Measurements from ENCODE around the gene ZBTB7A. TPM values are rescaled to one million over a fixed set of nuclear protein-coding genes. Genes with fewer than 3 reads are reported as not detected.

The ZBTB7A gene
- total RNA-seq: 41.6 and 41.8 TPM in 2 replicates

- intact Hi-C loops (cut with micrococcal nuclease): loop anchor here (1.0 to 2.0 kb wide), 11 partner anchors 11 to 404 kb away; partner anchors contain the start of genes ANKRD24, MAP2K2, PIAS4 and SIRT6
Measured at GRCh38 chr19:4066682-4067395, at the start of gene ZBTB7A. Gene ZBTB7A (minus strand): TSS chr19:4066899. CDS start chr19:4055232, 11,667 bp downstream.

DNA sequence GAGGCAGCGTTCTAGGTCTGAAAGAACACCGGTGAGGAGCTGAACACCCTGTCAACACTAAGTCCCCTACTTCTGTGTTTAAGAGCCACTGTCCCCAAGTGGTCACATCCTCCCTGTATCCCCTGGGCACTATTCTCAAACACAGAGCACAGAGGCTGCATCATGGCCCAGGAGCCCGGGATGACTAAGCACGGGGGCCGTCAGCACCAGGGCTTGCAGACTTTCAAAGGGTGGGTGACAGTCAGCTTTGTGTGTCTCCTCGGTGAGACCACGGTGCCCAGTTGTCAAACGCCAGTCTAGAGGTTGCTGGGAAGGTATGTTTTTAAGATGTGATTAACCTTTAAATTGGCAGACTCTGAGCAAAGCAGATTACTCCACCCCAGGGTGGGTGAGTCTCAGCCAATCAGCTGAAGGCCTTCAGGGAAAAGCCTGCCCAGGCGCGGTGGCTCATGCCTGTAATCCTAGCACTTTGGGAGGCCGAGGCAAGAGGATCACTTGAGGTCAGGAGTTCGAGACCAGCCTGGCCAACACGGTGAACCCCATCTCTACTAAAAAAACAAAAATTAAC lies 49.2 kb upstream of the ZBTB7A start:
- intact Hi-C loops (cut with micrococcal nuclease): loop anchor here (1.0 to 2.0 kb wide), 2 partner anchors 7 to 49 kb away; partner anchors contain the start of gene ZBTB7A

- intact Hi-C loops (cut with micrococcal nuclease): loop anchor here (1.0 to 2.0 kb wide), 2 partner anchors 8 to 48 kb away; partner anchors contain the start of gene ZBTB7A
Measured at GRCh38 chr19:4115050-4115817, 48.5 kb upstream of the ZBTB7A start.

GRCh38 chr19:4114181-4114580 lies 47.5 kb upstream of the ZBTB7A start:
- intact Hi-C loops (cut with micrococcal nuclease): loop anchor here (2.0 kb wide), 1 partner anchor 47 kb away; the partner anchor contains the start of gene ZBTB7A

DNA sequence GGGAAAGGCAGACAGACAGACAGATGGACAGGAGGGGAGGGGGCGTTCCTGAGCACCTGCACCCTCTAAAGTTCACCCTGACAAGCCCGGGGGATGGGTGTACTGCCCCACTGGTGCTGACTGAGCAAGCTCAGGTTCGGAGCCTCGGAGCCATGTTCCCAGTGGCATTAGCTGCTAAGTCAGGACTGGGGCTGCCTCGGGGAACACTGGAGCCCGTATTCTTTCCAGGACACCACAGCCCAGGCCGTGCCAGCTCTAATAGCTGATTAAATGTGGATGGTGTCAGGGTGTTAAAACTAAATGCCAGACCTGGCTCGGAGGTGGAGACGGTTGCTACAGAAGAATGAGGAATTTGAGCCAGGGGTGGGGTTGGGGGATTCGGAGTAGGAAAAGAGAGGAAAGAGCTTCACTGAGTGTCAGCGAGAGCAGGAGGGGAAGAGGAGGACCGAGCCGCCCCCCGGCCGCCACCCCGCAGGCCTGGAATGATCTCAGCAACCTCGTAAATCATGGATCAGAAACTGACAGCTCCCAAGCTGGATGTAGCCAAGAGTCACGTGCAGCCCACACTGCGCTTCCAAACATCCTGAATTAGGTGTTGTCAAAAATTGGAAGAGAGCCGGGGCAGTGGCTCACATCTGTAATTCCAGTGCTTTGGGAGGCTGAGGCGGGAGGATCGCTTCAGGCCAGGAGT lies 46.8 kb upstream of the ZBTB7A start:
- intact Hi-C loops (cut with micrococcal nuclease): loop anchor here (2.0 kb wide), 1 partner anchor 47 kb away; the partner anchor contains the start of gene ZBTB7A

DNA sequence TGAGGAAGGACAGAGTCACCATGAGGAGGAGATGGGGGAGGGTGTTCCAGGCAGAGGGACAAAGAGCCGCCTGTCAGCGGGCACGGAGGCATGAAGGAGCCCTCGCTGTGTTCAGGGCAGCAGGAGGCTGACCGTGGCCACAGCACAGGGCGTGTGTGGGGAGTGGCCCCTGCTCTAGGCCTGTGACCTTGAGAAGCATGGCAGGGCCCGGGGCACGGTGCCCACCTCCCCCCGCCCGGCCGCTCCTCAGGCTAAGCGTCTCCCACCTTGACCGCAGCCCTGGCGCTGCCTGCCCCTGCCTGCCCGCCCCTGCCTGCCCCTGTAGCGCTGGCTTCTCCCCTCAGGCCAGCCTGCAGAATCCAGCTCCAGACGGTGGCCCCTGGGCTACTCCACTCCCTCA lies 45.7 kb upstream of the ZBTB7A start:
- intact Hi-C loops (cut with micrococcal nuclease): no loop called here

DNA sequence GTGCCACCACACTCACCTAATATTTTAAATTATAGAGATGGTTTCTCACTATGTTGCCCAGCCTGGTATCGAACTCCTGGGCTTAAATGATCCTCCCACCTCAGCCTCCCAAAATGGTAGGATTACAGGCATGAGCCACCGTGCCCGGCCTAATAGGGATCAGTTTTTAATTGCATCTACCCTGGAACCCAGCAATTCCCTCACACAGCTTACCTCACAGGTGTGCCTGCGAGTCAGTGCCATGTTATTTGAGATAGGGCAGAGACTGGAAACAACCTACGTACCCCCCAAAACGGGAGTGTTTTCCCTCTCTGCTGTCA lies 42.9 kb upstream of the ZBTB7A start:
- intact Hi-C loops (cut with micrococcal nuclease): no loop called here

DNA sequence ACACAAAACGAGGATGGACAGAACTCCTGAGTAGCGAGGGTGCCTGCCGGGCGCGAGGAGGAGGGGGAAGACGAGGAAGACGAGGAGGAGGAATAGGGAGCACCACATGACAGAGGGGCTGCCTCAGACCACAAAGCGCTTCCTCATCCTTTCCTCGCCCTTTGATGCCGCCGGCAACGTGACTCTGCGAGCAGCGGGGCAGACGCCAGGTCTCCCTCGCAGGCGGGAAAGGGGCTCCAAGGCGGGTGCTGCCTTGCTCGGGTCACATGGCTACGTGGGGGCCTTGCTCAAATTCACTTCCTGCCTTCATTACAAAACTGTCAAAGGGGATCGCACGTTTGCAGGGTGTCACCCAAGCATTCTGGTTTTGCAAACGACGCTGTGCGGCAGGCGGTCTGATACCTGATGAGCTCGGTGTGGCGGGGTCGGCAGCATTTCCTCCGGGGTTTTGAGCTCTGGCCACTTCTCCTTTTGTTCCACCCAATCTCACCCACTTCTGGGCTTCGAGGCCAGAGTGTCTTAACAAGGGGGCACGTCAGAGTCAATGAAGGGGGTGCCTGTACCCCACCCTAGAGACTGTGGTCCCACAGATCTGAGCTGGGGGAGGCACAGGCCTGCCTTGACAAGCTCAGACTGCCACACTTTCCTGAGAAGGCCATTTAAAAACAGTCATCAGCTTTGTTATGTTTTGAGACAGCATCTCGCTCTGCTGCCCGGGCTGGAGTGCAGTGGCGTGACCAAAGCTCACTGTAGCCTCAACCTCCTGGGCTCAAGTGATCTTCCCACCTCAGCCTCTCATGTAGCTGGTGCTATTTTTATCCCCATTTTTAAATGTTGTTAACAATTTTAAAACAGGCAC lies 42.3 kb upstream of the ZBTB7A start:
- intact Hi-C loops (cut with micrococcal nuclease): no loop called here

DNA sequence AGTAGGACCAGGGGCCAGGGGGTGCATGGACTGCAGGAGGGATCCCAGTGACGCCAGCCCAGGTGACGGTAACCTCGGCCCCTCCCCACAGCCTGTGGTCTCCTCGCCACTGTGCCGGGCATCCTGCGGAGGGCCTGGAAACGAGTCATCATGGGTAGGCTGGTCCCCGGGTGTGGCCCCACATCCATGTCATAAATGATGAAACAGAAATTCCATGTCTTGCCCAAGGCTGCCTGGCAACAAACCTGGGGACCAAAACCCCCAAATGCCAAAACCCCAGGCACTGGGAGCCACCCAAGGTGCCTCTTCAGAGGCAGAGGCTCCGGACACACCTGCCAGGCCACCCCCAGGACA lies 36.4 kb upstream of the ZBTB7A start:
- intact Hi-C loops (cut with micrococcal nuclease): no loop called here

GRCh38 chr19:4102339-4103079 lies 35.8 kb upstream of the ZBTB7A start:
- intact Hi-C loops (cut with micrococcal nuclease): no loop called here

DNA sequence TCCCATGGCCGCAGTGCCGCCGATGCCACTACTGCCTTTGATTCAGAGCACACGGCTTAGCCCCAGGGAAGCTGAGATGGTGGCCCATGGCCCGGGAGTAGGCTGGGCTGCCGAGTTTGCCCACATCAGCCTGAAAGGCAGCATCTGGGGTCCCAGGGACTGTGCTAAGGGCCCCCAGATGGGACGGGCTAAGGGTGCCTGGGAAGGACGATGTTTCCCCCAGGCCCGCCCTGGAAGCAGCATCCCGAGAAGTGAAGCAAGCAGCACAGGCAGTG lies 34.7 kb upstream of the ZBTB7A start:
- intact Hi-C loops (cut with micrococcal nuclease): no loop called here

DNA sequence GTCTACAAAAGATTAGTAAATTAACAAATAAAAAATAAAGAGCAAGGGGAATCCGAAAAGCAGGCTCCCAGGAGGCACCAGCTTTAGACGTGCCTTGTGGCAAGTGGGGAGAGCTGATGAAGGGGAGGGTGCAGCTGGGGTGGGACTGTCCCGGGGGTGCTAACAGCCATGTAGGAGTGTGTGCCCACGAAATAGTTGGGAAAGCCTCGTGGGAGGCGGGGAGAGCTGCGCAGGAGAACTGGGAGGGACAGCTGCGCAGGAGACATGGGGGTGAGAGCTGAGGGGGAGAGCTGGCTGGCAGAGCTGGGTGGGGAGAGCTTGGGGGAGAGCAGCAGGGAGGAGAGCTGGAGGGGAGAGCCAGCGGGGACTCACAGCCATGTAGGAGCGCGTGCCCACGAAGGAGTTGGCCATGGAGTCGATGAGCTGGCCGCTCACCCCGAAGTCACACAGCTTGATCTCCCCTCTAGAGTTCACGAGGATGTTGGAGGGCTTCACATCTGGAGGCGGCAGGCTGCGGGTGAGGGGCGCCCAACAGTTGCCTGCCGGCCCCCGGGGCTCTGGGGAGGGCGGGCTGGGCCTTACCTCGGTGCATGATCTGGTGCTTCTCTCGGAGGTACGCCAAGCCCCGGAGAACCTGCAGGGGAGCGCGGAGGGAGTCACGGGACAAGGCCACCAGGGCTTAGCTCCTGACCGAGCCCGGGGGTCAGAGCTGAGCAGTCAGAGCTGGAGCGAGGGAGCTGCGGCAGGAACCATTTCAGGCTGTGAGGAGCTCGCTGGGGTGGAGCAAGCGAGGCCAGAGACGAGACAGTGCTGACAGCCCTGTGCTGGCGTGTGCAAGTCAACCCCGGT lies 34.2 kb upstream of the ZBTB7A start:
- intact Hi-C loops (cut with micrococcal nuclease): no loop called here

DNA sequence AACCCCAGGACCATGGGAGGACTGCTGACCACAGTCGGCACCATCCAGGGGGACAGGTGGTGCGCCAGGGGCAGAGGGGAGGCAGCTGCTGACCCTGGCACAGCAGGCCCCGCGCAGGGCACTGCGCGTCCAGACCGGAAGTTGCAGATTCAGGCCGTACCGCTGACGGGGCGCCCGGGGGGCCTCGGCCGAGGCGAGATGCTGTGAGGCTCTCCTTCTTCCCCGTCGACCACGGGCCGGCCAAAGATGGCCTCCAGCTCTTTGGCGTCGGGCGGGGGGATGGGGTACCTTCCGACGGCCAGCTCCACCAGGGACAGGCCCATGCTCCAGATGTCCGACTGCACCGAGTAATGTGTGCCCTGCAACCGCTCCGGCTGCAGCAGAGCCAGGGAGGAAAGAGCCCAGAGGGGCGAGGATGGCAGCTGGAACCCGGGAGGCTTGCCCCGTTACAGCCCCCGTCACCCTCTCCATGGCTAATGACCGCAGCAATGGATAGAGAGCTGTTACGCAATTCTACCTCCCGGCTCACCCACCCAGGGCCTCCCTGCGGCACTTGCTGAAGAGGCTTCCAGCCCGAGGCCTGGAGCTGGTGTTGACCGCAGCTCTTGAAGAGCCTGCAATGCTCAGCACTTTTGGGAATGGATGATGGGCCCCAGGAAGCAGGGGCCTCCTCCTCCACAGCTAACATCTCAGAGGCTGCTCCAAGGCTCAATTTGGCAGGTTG lies 32.5 kb upstream of the ZBTB7A start:
- intact Hi-C loops (cut with micrococcal nuclease): no loop called here

DNA sequence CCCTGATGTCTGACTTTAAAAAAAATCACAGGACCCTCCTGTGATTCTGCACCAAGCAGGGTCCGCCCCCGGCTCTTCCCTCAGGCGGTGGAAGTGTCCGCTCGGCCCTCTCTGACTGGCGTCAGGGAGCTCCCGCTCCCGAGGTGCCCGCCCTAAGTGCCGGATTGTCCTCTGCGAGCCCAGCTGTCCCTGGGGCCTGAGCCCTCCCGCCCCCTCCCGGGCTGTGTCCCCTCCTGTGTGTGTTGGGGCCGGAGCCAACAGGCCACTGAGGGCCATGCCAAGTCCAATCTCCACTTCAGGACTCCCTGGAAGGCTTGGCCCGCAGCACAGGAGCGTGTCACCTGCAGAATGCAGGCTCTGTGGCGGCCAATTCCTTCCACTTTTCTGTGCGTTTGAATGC lies 31.8 kb upstream of the ZBTB7A start:
- intact Hi-C loops (cut with micrococcal nuclease): no loop called here

GRCh38 chr19:4097501-4097900 lies 30.8 kb upstream of the ZBTB7A start:
- intact Hi-C loops (cut with micrococcal nuclease): no loop called here

DNA sequence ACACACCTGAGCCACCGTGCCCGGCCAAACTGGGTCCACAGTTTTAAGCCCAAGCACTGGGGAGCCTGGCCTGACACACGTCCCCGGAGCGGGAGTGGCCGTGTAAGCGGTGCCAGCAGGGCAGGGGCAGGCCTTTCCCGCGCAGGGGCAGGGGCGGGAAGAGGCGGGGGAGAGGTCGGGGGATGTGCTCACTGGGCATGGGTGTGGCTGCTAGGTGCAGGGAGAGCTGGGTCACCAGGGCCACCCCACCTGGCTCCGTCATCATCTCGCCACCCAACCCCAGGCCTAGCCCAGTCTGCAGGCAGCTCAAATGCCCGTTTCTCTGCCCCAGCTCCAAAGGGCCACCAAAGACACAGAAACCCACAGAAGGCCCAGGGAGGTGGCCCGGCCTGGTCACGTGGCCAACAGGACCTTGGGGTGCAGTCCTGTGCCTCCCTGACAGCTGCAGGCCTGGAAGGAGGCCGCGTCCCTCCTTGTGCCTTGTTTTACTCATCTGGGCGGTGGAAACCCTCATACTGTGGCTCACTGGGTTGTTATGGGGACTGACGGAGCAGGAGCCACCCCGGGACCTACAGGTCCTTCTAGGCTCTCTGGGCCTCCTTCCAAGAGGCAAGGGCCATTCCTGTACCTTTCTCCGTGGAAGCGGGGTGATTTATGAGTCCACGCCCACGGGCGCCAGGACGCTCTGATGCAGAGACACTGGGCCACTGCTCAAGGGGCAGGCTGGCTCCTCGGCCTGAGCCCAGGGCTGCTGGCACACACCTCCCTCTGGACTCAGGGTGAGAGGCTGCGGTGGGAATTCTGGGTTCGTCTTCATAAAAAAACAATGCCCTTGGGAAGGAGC lies 29.6 kb upstream of the ZBTB7A start:
- intact Hi-C loops (cut with micrococcal nuclease): no loop called here

GRCh38 chr19:4095488-4095844 lies 28.8 kb upstream of the ZBTB7A start:
- intact Hi-C loops (cut with micrococcal nuclease): no loop called here

Measured in T-helper 1 cell treated with Interleukin-12 subunit alpha and Interleukin-12 subunit beta and Interleukin-4 antibody, amounts not matched to agents 30 ng/mL and 1 ng/mL, for 36 hours (primary cell).